Smooth muscle cell (in vitro differentiated cells): ENCODE results near the gene ANKRD28. TPM values are rescaled to one million over a fixed set of nuclear protein-coding genes. Genes with fewer than 3 reads are reported as not detected.

Source experiments
- DNase-seq: peaks from one replicate; lab custom pipeline; 2025; ENCODE audit not compliant: unreplicated experiment; lab: John Stamatoyannopoulos, UW
- H2AFZ ChIP-seq: fragments of 200-600 bp; sonication (generic); 2 replicates; pipeline ENCODE4 v1.6.0; 2016; ENCODE audit warnings: antibody characterized with exemption, low read depth, mild to moderate bottlenecking
- H3F3A ChIP-seq: fragments of 200-600 bp; sonication (generic); 2 replicates; pipeline ENCODE4 v1.6.0; 2017; ENCODE audit warnings: antibody characterized with exemption, low read depth
- H3K27ac ChIP-seq: fragments of 200-600 bp; sonication (generic); 2 replicates; pipeline ENCODE4 v1.5.1; 2016; ENCODE audit warnings: low read depth, mild to moderate bottlenecking
- H3K27me3 ChIP-seq: fragments of 200-600 bp; sonication (generic); 2 replicates; pipeline ENCODE4 v1.6.1; 2016; ENCODE audit warnings: low read depth, mild to moderate bottlenecking
- H3K36me3 ChIP-seq: fragments of 200-600 bp; sonication (generic); 2 replicates; pipeline ENCODE4 v1.5.1; 2016; ENCODE audit warnings: low read depth
- H3K4me1 ChIP-seq: fragments of 200-600 bp; sonication (generic); 2 replicates; pipeline ENCODE4 v1.5.1; 2016; ENCODE audit warnings: low read depth
- H3K4me2 ChIP-seq: fragments of 200-600 bp; sonication (generic); 2 replicates; pipeline ENCODE4 v1.6.0; 2016; ENCODE audit warnings: mild to moderate bottlenecking
- H3K4me3 ChIP-seq: fragments of 200-600 bp; sonication (generic); 2 replicates; pipeline ENCODE4 v1.5.1; 2016; ENCODE audit warnings: mild to moderate bottlenecking
- H3K79me2 ChIP-seq: fragments of 200-600 bp; sonication (generic); 2 replicates; pipeline ENCODE4 v1.6.0; 2016; ENCODE audit warnings: low read depth, mild to moderate bottlenecking
- H3K9ac ChIP-seq: fragments of 200-600 bp; sonication (generic); 2 replicates; pipeline ENCODE4 v1.6.0; 2016; ENCODE audit warnings: low read depth
- H3K9me3 ChIP-seq: fragments of 200-600 bp; sonication (generic); replicated peaks from 2 replicates; pipeline ENCODE4 v1.5.1; 2016; ENCODE audit warnings: low read depth
- H4K20me1 ChIP-seq: fragments of 200-600 bp; sonication (generic); 2 replicates; pipeline ENCODE4 v1.6.0; 2016; ENCODE audit warnings: low read depth
- WGBS: methylation state at CpG from one replicate; pipeline ENCODE4 v1.1.7; 2016; ENCODE audit warnings: low lambda C conversion rate; 5-methylcytosine and 5-hydroxymethylcytosine counted together
- polyA plus RNA-seq: library from polyadenylated mRNA; unstranded; fragments of >200 nt; fragmentation: Nextera tagmentation; extraction: Ambion mirVana; gene quantifications from 2 replicates; pipeline ENCODE4 v1.2.1, GENCODE V29; 2016
- total RNA-seq: library from RNA; depleted of rRNA; stranded (reverse); fragments of >200 nt; gene quantifications from 2 replicates; pipeline ENCODE4 v1.2.3, GENCODE V29; 2014
- TF ChIP-seq, protein P1 (sequence below): fragments of 200-600 bp; sonication (generic); IDR thresholded peaks from 2 replicates; pipeline ENCODE4 v1.5.1; 2017; ENCODE audit warnings: borderline replicate concordance, mild to moderate bottlenecking, antibody characterized with exemption; ENCODE audit not compliant: insufficient read depth, poor library complexity, severe bottlenecking

Gene ANKRD28
- total and polyA plus RNA-seq, 2 experiments from 2014 or later, result 11.8 to 35.7 TPM

DNA sequence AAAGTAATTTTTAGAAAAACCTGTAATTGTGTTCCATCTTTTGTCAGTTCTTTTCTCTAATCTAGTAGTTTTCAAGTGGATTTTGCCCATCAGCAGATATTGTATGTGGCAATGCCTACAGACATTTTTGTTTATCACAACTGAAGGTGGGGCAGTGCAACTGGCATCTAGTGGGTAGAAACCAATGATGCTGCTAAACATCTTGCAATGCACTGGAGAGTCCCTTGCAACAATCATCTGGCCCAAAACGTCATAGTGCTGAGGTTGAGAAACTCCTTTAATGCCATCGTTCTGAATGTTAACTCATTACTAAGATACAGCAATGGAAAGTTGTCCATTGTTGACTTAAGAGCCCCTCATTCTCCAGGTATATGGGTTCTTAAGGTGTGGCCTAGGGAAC, 116.1 kb downstream of the ANKRD28 start:
- TF ChIP-seq, protein P1, sequence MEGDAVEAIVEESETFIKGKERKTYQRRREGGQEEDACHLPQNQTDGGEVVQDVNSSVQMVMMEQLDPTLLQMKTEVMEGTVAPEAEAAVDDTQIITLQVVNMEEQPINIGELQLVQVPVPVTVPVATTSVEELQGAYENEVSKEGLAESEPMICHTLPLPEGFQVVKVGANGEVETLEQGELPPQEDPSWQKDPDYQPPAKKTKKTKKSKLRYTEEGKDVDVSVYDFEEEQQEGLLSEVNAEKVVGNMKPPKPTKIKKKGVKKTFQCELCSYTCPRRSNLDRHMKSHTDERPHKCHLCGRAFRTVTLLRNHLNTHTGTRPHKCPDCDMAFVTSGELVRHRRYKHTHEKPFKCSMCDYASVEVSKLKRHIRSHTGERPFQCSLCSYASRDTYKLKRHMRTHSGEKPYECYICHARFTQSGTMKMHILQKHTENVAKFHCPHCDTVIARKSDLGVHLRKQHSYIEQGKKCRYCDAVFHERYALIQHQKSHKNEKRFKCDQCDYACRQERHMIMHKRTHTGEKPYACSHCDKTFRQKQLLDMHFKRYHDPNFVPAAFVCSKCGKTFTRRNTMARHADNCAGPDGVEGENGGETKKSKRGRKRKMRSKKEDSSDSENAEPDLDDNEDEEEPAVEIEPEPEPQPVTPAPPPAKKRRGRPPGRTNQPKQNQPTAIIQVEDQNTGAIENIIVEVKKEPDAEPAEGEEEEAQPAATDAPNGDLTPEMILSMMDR, result no peak
- H3F3A ChIP-seq, result no peaks in the 10 kb centered on the region
- no peaks in the 10 kb centered on the region for H3K79me2 ChIP-seq
- H3K9me3 ChIP-seq, result no peaks in the 10 kb centered on the region
- no peak overlapping the region for H3K27ac ChIP-seq
- no peaks in the 10 kb centered on the region for H3K4me1 ChIP-seq
- no peaks in the 10 kb centered on the region for H4K20me1 ChIP-seq
- no peak for DNase-seq
- 98% methylated on average over 2 of the region's 2 CpGs for WGBS
- H2AFZ ChIP-seq, result no peak overlapping the region
- no peak overlapping the region for H3K4me2 ChIP-seq
- H3K4me3 ChIP-seq, result no peak overlapping the region
- H3K36me3 ChIP-seq, result peaks cover 13% of the 10 kb centered on the region
- H3K9ac ChIP-seq, result no peak overlapping the region
- H3K27me3 ChIP-seq, result no peaks in the 10 kb centered on the region

DNA sequence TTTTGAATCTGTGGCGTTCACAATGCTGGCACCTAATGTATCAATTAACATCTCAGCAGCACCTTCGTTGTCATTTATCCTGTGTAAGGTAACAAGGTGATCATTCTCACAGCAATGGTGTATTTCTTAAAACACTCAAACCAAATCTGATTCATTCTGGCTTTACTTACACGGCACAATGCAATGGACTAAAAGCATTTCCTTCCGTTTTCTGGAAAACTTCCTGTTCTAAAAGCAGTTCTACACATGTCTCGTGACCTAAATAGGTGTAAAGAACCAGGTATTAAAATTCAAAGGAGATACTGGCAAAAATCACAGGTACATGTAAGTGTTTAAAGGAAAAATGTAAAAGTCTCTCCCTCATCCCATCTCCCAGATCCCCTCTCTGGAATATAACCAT, 118.5 kb downstream of the ANKRD28 start:
- Histone ChIP-seq H3K27ac (no peak overlapping the region), H3K4me3 (no peak overlapping the region), H3K4me1 (no peaks in the 10 kb centered on the region), H3K79me2 (no peaks in the 10 kb centered on the region), H2AFZ (no peak overlapping the region), H4K20me1 (no peaks in the 10 kb centered on the region), H3K9ac (no peak overlapping the region), H3K9me3 (no peaks in the 10 kb centered on the region), H3K27me3 (no peaks in the 10 kb centered on the region), H3K36me3 (peaks cover 9% of the 10 kb centered on the region), H3F3A (no peaks in the 10 kb centered on the region), H3K4me2 (no peak overlapping the region)
- 97% methylated on average over 5 of the region's 5 CpGs for WGBS
- no peak for DNase-seq
- TF ChIP-seq, protein P1, result no peak

- TF ChIP-seq, protein P1, result no peak
- H3K79me2 ChIP-seq, result no peaks in the 10 kb centered on the region
- no peaks in the 10 kb centered on the region for H3F3A ChIP-seq
- H3K27ac ChIP-seq, result peak overlapping the region; percentile 17
- H3K4me3 ChIP-seq, result no peak overlapping the region
- H3K27me3 ChIP-seq, result no peaks in the 10 kb centered on the region
- H3K4me1 ChIP-seq, result no peaks in the 10 kb centered on the region
- no peak for DNase-seq
- H3K9me3 ChIP-seq, result no peaks in the 10 kb centered on the region
- H3K9ac ChIP-seq, result no peak overlapping the region
- H3K36me3 ChIP-seq, result peaks cover 7% of the 10 kb centered on the region
- H2AFZ ChIP-seq, result no peak overlapping the region
- no peak overlapping the region for H3K4me2 ChIP-seq
- H4K20me1 ChIP-seq, result no peaks in the 10 kb centered on the region
- WGBS, result 72% methylated on average over 2 of the region's 2 CpGs
These were observed 121.5 kb downstream of the ANKRD28 start for GRCh38 chr3:15676259-15676658.

- H3K4me2 ChIP-seq, result no peak overlapping the region
- 94% methylated on average over 1 of the region's 1 CpG for WGBS
- no peaks in the 10 kb centered on the region for H3K27me3 ChIP-seq
- TF ChIP-seq, protein P1, result no peak
- no peak for DNase-seq
- H2AFZ ChIP-seq, result no peak overlapping the region
- peaks cover 14% of the 10 kb centered on the region for H3K36me3 ChIP-seq
- no peaks in the 10 kb centered on the region for H3K4me1 ChIP-seq
- no peak overlapping the region for H3K27ac ChIP-seq
- no peaks in the 10 kb centered on the region for H3K9me3 ChIP-seq
- no peaks in the 10 kb centered on the region for H4K20me1 ChIP-seq
- H3F3A ChIP-seq, result no peaks in the 10 kb centered on the region
- H3K4me3 ChIP-seq, result no peak overlapping the region
- no peaks in the 10 kb centered on the region for H3K79me2 ChIP-seq
- H3K9ac ChIP-seq, result no peak overlapping the region
These were observed 124.2 kb downstream of the ANKRD28 start for GRCh38 chr3:15673536-15673935.
